HG03280 (cell line): ENCODE data around the gene WDR27.
"Not testable (repeated sequence)": the region's sequence is repeated elsewhere in the genome, so short reads cannot be mapped to it uniquely, and the experiment has no call there.

Experiments used
- ATAC-seq: cut with Tn5 transposase; IDR thresholded peaks from one replicate; pipeline ENCODE4 v1.9.1; 2021; ENCODE audit warnings: mild to moderate bottlenecking, moderate library complexity; ENCODE audit not compliant: unreplicated experiment

The WDR27 gene

GRCh38 chr6:169494038-169494437 lies 207.8 kb downstream of the WDR27 start:
- ATAC-seq, result no peak

GRCh38 chr6:169491482-169491881 lies 210.3 kb downstream of the WDR27 start:
- ATAC-seq, result no peak

DNA sequence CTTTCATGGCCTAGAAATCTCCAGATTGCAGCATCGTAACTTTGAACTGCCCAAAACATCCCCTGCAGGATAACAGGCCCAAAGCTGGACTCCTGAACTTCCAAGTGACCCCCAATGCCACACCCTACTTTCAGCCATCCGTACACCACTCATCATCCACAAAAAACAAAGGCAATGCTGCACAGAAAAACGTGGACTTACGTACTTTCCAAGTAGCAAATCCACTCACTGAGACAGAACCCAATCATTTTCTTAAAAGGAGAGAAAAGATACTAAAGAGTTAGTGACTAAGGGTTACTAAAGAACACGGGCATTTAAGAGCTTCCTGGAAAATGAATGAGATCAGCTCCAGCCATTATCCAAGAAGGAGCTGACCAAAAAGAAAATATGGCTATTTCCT lies 211.0 kb downstream of the WDR27 start:
- no peak for ATAC-seq

DNA sequence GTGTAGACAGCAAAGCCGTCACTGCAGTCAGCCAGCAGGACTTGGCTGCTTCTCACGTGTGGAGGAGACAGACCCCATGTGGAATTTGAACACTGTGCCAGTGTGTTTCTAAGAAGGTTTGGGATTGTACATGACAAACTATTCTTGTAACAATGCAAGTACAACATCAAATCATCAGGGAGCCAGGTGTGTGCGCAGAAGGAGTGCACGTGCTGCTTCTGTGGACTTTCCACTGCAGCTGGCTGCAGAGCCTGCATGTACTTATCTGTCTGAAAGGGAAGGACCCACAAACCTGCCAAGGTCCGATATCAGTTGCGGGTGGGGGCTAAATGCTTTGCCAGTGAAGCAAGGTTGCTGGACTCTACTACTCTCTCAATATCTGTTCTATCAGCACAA lies 211.6 kb downstream of the WDR27 start:
- no peak for ATAC-seq

DNA sequence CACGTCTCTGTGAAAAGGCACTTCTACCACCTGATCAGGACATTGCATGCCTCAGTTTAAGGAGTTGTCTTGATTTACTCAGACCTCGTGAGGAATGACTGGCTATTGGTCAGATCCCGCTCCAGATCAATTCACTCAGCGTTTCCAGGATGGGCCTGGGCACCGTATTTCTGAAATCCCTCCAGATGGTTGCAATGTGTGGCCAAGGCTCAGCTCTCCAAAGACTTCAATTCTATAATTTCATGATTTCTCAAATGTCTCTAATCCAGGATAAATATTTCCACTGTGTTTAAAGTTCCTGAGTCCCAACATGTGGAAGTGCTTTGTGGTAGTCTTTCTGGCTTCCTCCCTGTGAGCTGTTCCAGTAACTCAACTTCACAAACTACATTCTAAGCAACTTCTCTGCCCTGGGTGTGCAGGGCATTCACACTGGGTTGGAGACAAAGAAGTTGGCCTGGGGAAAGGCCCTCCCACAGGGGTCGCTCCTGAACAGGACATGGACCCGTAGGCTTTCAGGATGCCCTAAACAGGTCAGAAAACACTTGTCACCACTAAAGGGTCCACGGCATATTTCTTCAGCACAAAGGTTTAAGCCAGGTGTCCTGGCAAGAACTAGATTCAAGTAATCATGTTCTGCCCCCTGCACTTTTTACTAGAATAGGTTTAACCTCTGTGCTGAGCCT lies 212.1 kb downstream of the WDR27 start:
- ATAC-seq, result no peak

GRCh38 chr6:169487579-169488436 lies 214.0 kb downstream of the WDR27 start:
- ATAC-seq, result no peak

DNA sequence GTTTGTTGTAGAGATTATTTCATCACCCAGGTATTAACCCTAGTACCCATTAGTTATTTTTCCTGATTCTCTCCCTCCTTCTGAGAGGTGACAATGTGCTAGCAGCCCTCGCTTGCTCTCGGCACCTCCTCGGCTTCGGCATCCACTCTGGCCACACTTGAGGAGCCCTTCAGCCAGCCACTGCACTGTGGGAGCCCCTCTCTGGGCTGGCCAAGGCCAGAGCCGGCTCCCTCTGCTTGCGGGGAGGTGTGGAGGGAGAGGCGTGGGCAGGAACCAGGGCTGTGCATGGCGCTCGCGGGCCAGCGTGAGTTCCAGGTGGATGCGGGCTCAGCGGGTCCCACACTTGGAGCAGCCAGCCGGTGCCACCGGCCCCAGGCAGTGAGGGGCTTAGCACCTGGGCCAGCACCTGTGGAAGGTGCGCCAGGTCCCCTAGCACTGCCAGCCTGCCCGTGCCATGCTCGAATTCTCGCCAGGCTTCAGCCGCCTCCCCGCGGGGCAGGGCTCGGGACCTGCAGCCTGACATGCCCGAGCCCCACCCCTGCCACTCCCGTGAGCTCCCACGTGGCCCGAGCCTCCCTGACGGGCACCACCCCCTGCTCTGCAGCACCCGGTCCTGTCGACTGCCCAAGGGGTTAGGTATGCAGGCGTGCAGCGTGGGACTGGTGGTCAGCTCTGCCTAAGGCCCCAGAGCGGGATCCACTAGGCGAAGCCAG lies 221.9 kb downstream of the WDR27 start:
- ATAC-seq, result no peak

DNA sequence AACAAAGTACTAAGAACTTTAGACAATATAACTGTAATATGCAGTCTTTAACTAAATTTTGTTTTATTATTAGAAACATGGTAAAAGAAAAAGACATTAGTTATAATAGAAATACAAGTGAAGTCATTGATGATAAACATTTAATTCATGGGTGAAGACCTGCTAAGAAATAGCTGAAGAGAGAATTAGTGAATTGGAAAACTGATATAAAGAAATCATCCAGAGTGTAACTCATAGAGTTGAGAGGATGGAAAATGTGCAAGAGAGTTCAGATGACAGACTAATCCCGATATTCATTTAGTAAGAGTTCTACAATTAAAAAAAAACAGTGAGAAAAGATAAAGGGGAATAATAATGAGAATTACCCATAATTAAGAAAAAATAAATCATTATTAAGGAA lies 227.5 kb downstream of the WDR27 start:
- ATAC-seq, result no peak

GRCh38 chr6:169473663-169474062 lies 228.2 kb downstream of the WDR27 start:
- peak; percentile 77 for ATAC-seq

- no peak for ATAC-seq
Measured at GRCh38 chr6:169472786-169473416, 228.9 kb downstream of the WDR27 start.

DNA sequence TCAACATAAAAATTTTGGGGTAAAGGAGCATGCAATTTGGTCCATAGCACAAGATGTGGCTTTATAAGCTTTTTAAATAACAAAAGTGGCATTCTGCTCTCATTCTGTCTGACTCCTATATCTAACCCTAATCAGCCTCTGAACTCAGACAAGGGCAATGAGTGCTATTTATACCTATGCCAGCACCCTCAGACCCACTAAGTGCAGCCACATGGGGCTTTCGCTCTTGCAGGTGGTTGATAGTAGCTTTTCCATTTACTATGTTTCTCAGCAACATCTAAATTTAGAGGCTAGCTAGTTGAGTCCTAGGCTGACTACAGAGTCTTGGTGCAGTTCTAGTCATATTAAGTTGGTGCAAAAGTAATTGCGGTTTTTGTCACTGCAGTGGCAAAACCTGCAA lies 231.0 kb downstream of the WDR27 start:
- no peak for ATAC-seq

DNA sequence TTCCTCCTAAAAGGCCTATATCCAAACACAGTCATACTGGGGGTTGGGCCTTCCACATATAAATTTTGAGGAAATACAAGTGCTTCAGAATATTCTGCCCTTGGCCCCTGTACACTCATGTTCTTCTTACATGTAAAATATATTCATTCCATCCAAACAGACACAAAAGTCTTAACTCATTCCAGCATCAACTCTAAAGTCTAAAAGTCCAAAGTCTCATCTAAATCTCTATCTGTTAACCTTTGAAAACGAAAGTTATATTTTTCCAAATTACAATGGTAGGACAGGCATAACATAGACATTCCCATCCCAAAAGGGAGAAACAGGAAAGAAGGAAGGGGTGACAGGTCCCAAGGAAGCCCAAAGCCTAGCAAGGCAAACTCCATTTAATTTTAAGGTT lies 232.8 kb downstream of the WDR27 start:
- no peak for ATAC-seq

- ATAC-seq, result not testable (repeated sequence)
Measured at GRCh38 chr6:169467755-169468154, 234.1 kb downstream of the WDR27 start.

- ATAC-seq, result not testable (repeated sequence)
Measured at GRCh38 chr6:169466256-169466655, 235.6 kb downstream of the WDR27 start.

GRCh38 chr6:169457762-169458161 lies 244.1 kb downstream of the WDR27 start:
- ATAC-seq, result no peak

GRCh38 chr6:169456840-169457239 lies 245.0 kb downstream of the WDR27 start:
- no peak for ATAC-seq

- ATAC-seq, result no peak
Measured at GRCh38 chr6:169455470-169455869, 246.4 kb downstream of the WDR27 start.

GRCh38 chr6:169454872-169455204 lies 247.0 kb downstream of the WDR27 start:
- ATAC-seq, result no peak

GRCh38 chr6:169454204-169454871 lies 247.5 kb downstream of the WDR27 start:
- no peak for ATAC-seq

DNA sequence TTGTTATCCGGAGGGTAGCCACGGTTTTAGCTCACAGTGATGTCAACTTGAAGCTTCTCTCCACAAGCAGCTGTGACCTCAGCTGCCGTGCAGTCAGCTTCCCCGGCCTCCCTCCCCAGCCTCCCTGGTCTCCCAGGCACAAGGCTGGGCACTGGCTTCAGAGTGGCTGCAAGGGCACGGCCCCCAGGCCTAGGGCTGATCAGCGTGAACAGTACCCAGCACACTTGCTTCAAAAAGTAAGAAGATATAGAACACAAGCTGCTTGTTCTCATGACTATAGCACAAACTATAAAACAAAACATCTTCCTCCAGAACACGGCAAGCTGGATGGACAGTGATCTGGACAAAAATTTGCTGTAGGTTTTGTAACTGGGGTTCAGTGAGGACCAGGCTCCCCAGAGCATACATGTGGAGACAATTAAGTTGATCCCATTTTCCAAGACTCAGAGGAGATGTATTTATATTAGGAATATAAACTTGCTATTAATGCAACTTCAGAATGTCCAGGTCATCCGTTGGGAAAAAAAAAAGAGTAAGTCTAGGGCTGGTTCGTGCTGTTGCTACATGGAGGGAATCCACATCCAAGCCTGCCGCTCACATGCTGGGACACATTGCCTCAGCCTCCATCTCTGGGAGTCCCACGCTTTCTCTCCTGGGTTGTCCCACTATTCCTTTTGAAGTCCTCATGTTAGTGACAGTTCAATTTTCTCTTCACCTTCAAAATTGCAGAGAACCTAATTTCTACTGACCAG lies 248.8 kb downstream of the WDR27 start:
- ATAC-seq, result no peak
